ENCODE measurements around the gene ZSCAN10. TPM values are rescaled to one million over a fixed set of nuclear protein-coding genes. Genes with fewer than 3 reads are reported as not detected.
A peak's percentile ranks its signal among the peaks of the same experiment; 100 is the strongest.

Gene ZSCAN10
- total RNA-seq = not detected
- polyA plus RNA-seq = not detected
- long read RNA-seq, donor 1 = 0 reads
- long read RNA-seq, donor 2 = 0 reads

DNA sequence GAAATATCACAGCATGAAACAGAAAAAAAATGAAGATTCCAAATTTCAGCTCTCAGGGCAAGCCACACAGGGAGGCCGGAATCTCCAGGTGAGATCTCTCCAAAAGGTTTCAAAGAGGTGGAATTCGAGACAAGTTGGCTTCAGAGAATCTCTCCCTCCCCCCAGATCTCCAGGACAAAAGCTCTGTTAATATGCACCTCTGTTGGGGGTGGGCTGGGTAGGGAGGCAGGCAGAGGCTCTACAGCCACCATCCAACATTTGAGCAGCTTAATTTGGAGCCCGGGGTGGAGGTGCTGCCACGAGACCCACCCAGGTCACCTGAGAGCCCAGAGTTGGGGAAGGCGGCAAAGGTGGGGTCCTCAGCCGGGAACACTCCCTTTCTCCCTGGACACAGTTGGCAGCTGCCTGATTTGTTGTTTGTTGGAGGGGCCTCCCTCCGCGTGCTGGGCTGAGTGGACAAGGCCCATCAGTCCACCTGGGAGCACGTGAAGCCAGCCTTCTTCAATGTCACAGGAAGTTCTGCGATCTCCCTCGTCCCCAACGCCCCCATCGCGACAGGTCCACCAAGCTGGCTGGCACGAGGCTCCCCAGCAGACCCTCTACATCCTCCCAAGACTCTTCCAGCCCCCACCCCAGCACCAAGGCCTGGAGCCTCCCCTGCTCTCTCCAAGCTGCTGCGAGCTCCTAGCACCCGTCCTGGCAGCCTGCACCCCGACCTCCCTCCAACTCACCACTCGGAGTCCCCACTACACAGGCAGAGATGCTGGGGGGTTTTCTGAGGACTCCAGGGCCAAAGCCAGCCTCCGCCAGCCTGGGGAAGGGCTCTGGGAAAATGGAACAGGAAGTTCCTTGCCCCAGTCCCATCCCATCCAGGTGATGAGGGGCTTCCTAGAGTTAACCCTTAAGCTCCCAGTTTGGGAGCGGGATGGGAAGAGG, at the start of gene ZSCAN10:
Gene ZSCAN10 (minus strand): TSS at position 836 of the 936 bp plus-strand sequence. CDS start 6,357 bp downstream, outside the sequence.
- H3K9me3 ChIP-seq (ENCODE audit: control insufficient read depth, low read length) = no peaks in the 10 kb centered on the region
- ATAC-seq (ENCODE audit: low FRiP score) (no peak), DNase-seq (no peak)
- no peak within 1 kb of the TSS for H3K4me3 ChIP-seq (ENCODE audit: low read length in 2 of 2)
- 15 to 23% methylated on average over 21 of the region's 21 CpGs for WGBS, 2 donors
- intact Hi-C loops (cut with DNase I) = no loop called here
- H3K27ac ChIP-seq (ENCODE audit: low read depth in 1 of 2, low read length in 2 of 2) = no peak within 1 kb of the TSS
- no peaks in the 10 kb centered on the region for H3K27me3 ChIP-seq (ENCODE audit: control insufficient read depth in 1 of 2, insufficient read depth in 2 of 2, low read length in 1 of 2)
- H3K36me3 ChIP-seq (ENCODE audit: control insufficient read depth in 1 of 2, insufficient read depth in 2 of 2, low read length in 1 of 2) = no peaks in the 10 kb centered on the region
- H3K4me1 ChIP-seq (ENCODE audit: control insufficient read depth in 1 of 2, insufficient read depth in 2 of 2, low read length in 2 of 2) = no peaks in the 10 kb centered on the region

DNA sequence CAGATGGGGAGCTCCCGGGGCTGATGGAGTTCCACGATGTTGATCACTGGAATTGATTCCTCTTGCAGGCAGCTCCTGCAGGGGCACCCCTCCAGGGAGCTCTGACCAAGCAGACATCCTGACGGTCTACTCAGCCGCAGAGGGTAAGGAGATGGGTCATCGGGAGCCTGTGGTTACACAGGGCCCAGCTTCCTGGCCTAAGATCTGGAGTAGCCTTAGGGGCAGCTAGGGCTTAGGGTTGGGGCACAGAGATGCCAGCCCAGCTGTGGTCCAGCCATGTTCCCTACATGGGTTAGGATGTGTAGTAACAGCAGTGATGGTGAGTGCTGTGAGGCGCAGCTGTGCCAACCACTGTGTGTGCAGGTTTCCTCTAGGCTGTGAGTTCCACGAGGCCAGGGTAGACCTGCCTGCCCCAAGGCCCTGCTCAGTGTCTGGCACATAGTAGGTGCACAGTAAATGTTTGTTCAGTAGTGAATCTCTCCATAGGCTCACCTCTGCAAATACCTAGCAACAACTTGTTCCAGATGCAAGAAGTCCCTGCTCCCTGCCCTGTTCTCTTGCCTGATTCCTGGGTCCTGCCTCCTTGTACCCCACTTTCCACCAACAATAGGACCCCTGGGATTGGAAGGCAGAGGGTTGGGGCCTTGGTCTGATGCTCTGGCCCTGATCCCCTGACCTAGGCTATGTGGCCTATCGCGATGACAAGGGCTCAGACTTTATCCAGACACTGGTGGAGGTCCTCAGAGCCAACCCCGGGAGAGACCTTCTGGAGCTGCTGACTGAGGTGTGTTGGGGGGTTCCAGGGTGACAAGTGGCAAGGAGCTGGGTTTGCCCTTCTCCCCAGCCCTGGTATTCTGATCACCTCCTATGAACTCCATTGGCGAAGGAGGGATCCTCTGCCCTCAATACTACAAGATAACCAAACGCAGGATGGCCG, 49.4 kb upstream of the ZSCAN10 start:
- H3K27ac ChIP-seq (ENCODE audit: low read depth in 1 of 2, low read length in 2 of 2) = no peak overlapping the region
- intact Hi-C loops (cut with DNase I) = no loop called here
- no peaks in the 10 kb centered on the region for H3K36me3 ChIP-seq (ENCODE audit: control insufficient read depth in 1 of 2, insufficient read depth in 2 of 2, low read length in 1 of 2)
- 97% methylated on average over 13 of the region's 13 CpGs for WGBS, 2 donors
- ATAC-seq (ENCODE audit: low FRiP score) = no peak
- no peaks in the 10 kb centered on the region for H3K27me3 ChIP-seq (ENCODE audit: control insufficient read depth in 1 of 2, insufficient read depth in 2 of 2, low read length in 1 of 2)
- no peaks in the 10 kb centered on the region for H3K9me3 ChIP-seq (ENCODE audit: control insufficient read depth, low read length)
- peak in 1 of 2 donors; percentile 36 for DNase-seq
- no peaks in the 10 kb centered on the region for H3K4me1 ChIP-seq (ENCODE audit: control insufficient read depth in 1 of 2, insufficient read depth in 2 of 2, low read length in 2 of 2)
- no peak overlapping the region for H3K4me3 ChIP-seq (ENCODE audit: low read length in 2 of 2)

DNA sequence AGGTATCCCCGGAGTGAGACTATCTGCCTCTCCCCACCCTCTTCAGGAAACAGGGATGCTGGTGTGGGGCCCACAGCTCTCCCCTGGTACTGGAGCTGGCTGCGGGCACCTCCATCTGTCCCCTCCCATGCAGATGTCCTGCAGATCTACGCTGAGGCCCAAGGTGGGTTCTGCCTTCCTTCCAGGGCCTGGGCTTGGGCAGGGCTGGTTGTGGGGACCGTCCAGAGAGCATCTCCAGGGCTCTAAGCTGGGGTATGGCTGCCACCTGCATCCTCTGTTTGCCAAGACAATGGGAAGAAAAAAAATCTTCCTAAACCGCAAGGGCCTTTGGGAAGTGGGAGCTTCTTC, 48.6 kb upstream of the ZSCAN10 start:
- 96 to 98% methylated on average over 5 of the region's 5 CpGs for WGBS, 2 donors
- H3K4me1 ChIP-seq (ENCODE audit: control insufficient read depth in 1 of 2, insufficient read depth in 2 of 2, low read length in 2 of 2) = no peaks in the 10 kb centered on the region
- intact Hi-C loops (cut with DNase I) = no loop called here
- ATAC-seq (ENCODE audit: low FRiP score) (no peak), DNase-seq (peak in 1 of 2 donors; percentile 34)
- no peaks in the 10 kb centered on the region for H3K36me3 ChIP-seq (ENCODE audit: control insufficient read depth in 1 of 2, insufficient read depth in 2 of 2, low read length in 1 of 2)
- H3K27ac ChIP-seq (ENCODE audit: low read depth in 1 of 2, low read length in 2 of 2) = no peak overlapping the region
- no peaks in the 10 kb centered on the region for H3K9me3 ChIP-seq (ENCODE audit: control insufficient read depth, low read length)
- H3K4me3 ChIP-seq (ENCODE audit: low read length in 2 of 2) = no peak overlapping the region
- no peaks in the 10 kb centered on the region for H3K27me3 ChIP-seq (ENCODE audit: control insufficient read depth in 1 of 2, insufficient read depth in 2 of 2, low read length in 1 of 2)

DNA sequence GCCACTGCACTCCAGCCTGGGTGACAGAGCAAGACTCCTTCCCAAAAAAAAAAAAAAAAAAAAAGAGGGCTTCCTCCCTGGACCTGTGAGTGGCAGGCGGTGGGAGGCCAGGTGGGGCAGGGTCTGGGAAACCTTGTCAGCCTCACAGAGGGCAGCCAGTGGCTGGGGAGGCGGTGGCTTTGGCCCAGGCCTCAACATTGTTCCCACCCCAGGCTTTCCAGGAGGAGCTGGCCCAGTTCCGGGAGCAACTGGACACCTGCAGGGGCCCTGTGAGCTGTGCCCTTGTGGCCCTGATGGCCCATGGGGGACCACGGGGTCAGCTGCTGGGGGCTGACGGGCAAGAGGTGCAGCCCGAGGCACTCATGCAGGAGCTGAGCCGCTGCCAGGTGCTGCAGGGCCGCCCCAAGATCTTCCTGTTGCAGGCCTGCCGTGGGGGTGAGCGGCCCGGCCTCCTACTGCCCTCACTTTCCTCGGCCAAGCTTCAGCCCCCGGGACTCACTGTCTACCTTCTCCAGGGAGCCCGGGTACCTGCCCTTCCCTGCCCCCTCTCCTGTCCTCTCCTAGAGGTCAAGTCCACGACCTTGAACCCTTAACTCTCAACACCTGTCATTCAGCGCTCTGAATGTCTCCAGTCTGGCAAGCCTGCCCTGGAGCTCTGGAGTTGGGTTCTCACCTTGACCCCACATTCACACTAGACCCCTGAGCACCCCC, 48.1 kb upstream of the ZSCAN10 start:
- H3K4me1 ChIP-seq (ENCODE audit: control insufficient read depth in 1 of 2, insufficient read depth in 2 of 2, low read length in 2 of 2) = no peaks in the 10 kb centered on the region
- H3K27ac ChIP-seq (ENCODE audit: low read depth in 1 of 2, low read length in 2 of 2) = no peak overlapping the region
- DNase-seq = peak; percentile 40 to 69

DNA sequence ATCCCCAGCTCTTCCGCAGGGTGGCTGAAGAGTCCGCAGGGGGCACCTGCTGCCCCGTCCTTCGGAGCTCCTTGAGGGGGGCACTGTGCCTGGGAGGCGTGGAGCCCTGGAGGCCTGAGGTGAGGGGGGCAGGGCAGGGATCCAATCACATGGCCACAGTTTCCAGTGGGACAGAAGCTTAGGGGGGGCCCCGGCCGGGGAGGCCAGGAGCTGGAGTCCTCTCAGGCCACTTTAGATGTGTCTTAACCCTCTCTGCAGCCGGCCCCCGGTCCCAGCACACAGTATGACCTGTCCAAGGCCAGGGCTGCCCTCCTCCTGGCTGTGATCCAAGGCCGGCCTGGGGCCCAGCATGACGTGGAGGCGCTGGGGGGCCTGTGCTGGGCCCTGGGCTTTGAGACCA, 46.6 kb upstream of the ZSCAN10 start:
- no peak for ATAC-seq (ENCODE audit: low FRiP score)
- peaks cover 0 to 7% of the 10 kb centered on the region in 2 donors for H3K36me3 ChIP-seq (ENCODE audit: control insufficient read depth in 1 of 2, insufficient read depth in 2 of 2, low read length in 1 of 2)
- peak; percentile 49 to 77 for DNase-seq
- intact Hi-C loops (cut with DNase I) = no loop called here
- H3K4me3 ChIP-seq (ENCODE audit: low read length in 2 of 2) = no peak overlapping the region
- no peaks in the 10 kb centered on the region for H3K9me3 ChIP-seq (ENCODE audit: control insufficient read depth, low read length)
- 89 to 90% methylated on average over 12 of the region's 12 CpGs for WGBS, 2 donors
- H3K27ac ChIP-seq (ENCODE audit: low read depth in 1 of 2, low read length in 2 of 2) = no peak overlapping the region
- H3K4me1 ChIP-seq (ENCODE audit: control insufficient read depth in 1 of 2, insufficient read depth in 2 of 2, low read length in 2 of 2) = no peaks in the 10 kb centered on the region
- no peaks in the 10 kb centered on the region for H3K27me3 ChIP-seq (ENCODE audit: control insufficient read depth in 1 of 2, insufficient read depth in 2 of 2, low read length in 1 of 2)

More for the DNA sequence above, 48.1 kb upstream of the ZSCAN10 start:
- WGBS, 2 donors = 93 to 97% methylated on average over 15 to 16 of the region's 16 CpGs
- H3K4me3 ChIP-seq (ENCODE audit: low read length in 2 of 2) = no peak overlapping the region
- H3K9me3 ChIP-seq (ENCODE audit: control insufficient read depth, low read length) = no peaks in the 10 kb centered on the region
- no peak for ATAC-seq (ENCODE audit: low FRiP score)
- H3K27me3 ChIP-seq (ENCODE audit: control insufficient read depth in 1 of 2, insufficient read depth in 2 of 2, low read length in 1 of 2) = no peaks in the 10 kb centered on the region
- peaks cover 0 to 2% of the 10 kb centered on the region in 2 donors for H3K36me3 ChIP-seq (ENCODE audit: control insufficient read depth in 1 of 2, insufficient read depth in 2 of 2, low read length in 1 of 2)
- intact Hi-C loops (cut with DNase I) = no loop called here

DNA sequence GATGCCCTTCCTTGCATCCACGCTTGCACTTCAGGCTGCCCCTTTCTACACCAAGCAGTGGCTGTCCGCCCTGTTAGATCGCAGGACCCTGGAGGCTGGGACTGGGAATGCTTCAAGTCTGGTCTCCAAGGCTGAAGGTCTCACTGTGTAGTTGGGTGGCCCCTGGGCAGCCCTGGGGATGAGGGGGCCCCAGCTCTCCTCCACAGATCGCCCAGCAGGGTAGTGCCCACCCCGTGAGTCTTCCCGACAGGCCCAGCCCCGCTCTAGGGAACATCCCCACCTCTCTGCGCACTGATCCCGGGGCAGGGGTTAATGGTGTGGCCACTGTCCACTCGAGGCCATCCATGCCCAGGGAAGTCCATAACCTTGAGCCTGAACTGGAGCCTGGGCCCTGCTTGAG, 46.1 kb upstream of the ZSCAN10 start:
- no peak overlapping the region for H3K27ac ChIP-seq (ENCODE audit: low read depth in 1 of 2, low read length in 2 of 2)
- no peaks in the 10 kb centered on the region for H3K27me3 ChIP-seq (ENCODE audit: control insufficient read depth in 1 of 2, insufficient read depth in 2 of 2, low read length in 1 of 2)
- ATAC-seq (ENCODE audit: low FRiP score) = no peak
- no peaks in the 10 kb centered on the region for H3K9me3 ChIP-seq (ENCODE audit: control insufficient read depth, low read length)
- H3K4me3 ChIP-seq (ENCODE audit: low read length in 2 of 2) = no peak overlapping the region
- no peaks in the 10 kb centered on the region for H3K4me1 ChIP-seq (ENCODE audit: control insufficient read depth in 1 of 2, insufficient read depth in 2 of 2, low read length in 2 of 2)
- DNase-seq = peak in 1 of 2 donors; percentile 29
- 86 to 90% methylated on average over 7 to 10 of the region's 10 CpGs for WGBS, 2 donors
- intact Hi-C loops (cut with DNase I) = no loop called here
- H3K36me3 ChIP-seq (ENCODE audit: control insufficient read depth in 1 of 2, insufficient read depth in 2 of 2, low read length in 1 of 2) = peaks cover 0 to 7% of the 10 kb centered on the region in 2 donors

DNA sequence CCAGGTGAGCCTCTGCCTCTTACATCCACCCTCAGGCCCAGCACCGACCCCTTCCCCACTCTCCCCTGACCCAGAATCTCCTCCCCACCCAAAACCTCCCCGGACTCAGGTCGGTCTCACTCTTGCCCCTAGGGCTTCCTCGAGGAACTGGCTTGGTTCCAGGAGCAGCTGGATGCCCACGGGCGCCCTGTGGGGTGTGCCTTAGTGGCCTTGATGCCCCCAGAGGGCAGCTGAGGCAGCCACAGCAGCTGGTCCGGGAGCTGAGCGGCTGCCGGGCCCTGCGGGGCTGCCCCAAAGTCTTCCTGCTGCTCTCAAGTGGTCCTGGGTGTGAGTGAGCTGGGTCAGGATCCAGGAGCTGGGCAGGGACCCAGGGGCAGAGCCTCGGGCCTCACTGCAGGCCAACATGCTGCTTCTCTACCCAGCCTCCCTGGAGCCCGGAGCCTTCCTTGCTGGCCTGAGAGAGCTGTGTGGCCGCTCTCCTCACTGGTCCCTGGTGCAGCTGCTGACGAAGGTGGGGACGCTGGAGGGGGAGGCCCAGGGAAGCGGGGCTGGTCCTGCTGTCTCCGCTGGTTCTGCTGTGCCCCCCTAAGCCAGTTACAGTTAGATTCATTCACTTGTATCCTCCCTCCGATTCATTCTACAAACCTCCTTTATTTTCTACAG, 45.4 kb upstream of the ZSCAN10 start:
- no peaks in the 10 kb centered on the region for H3K27me3 ChIP-seq (ENCODE audit: control insufficient read depth in 1 of 2, insufficient read depth in 2 of 2, low read length in 1 of 2)
- H3K4me3 ChIP-seq (ENCODE audit: low read length in 2 of 2) = no peak overlapping the region
- H3K27ac ChIP-seq (ENCODE audit: low read depth in 1 of 2, low read length in 2 of 2) = no peak overlapping the region
- intact Hi-C loops (cut with DNase I) = no loop called here
- peak in 1 of 2 donors; percentile 30 for DNase-seq
- ATAC-seq (ENCODE audit: low FRiP score) = no peak
- 75 to 76% methylated on average over 18 of the region's 18 CpGs for WGBS, 2 donors
- H3K4me1 ChIP-seq (ENCODE audit: control insufficient read depth in 1 of 2, insufficient read depth in 2 of 2, low read length in 2 of 2) = no peaks in the 10 kb centered on the region
- H3K36me3 ChIP-seq (ENCODE audit: control insufficient read depth in 1 of 2, insufficient read depth in 2 of 2, low read length in 1 of 2) = peaks cover 0 to 7% of the 10 kb centered on the region in 2 donors
- H3K9me3 ChIP-seq (ENCODE audit: control insufficient read depth, low read length) = no peaks in the 10 kb centered on the region

All from aorta (tissue), 5 donors.